Kidney (tissue), 14 donors: ENCODE results near the gene OSM. TPM values are rescaled to one million over a fixed set of nuclear protein-coding genes. Genes with fewer than 3 reads are reported as not detected.

Experiments
- DNase-seq, 5 donors: peaks; one replicate each; pipeline ENCODE4 v3.0.0-alpha.2; 2013 to 2020
- FAIRE-seq: peaks from 2 replicates; lab custom pipeline; 2012; peaks lifted over from hg19 to GRCh38; lab: Jason Lieb, UNC
- H3K27ac ChIP-seq, 2 donors: one replicate each; pipeline ENCODE4 v1.7.0; 2013; ENCODE audit warnings: low read depth in 2 of 2, low read length in 2 of 2, inconsistent platforms in 1 of 2
- H3K27me3 ChIP-seq: one replicate; pipeline ENCODE4 v1.7.1; 2013; ENCODE audit warnings: low read length, inconsistent platforms; ENCODE audit not compliant: control insufficient read depth, insufficient read depth
- H3K36me3 ChIP-seq, 3 donors: one replicate each; pipeline versions ENCODE4 v1.7.0 to v1.7.1; 2013; ENCODE audit warnings: low read length in 3 of 3, control low read depth in 1 of 3, inconsistent platforms in 1 of 3; ENCODE audit not compliant: insufficient read depth in 3 of 3, control insufficient read depth in 2 of 3
- H3K4me1 ChIP-seq, 3 donors: one replicate each; pipeline versions ENCODE4 v1.7.0 to v1.7.1; 2013; ENCODE audit warnings: low read length in 3 of 3, inconsistent platforms in 1 of 3, low read depth in 1 of 3; ENCODE audit not compliant: control insufficient read depth in 2 of 3, insufficient read depth in 2 of 3
- H3K4me3 ChIP-seq, 3 donors: one replicate each; pipeline versions ENCODE4 v1.7.0 to v1.8.1; 2013; ENCODE audit warnings: low read length in 3 of 3, control low read depth in 1 of 3, inconsistent platforms in 1 of 3
- H3K9ac ChIP-seq, 3 donors: one replicate each; pipeline versions ENCODE4 v1.7.0 to v1.7.1; 2013; ENCODE audit warnings: low read length in 3 of 3, control low read depth in 1 of 3, inconsistent platforms in 1 of 3
- H3K9me3 ChIP-seq, 3 donors: one replicate each; pipeline versions ENCODE4 v1.7.0 to v1.7.1; 2013; ENCODE audit warnings: low read length in 3 of 3, control low read depth in 1 of 3, inconsistent platforms in 1 of 3; ENCODE audit not compliant: control insufficient read depth in 2 of 3, insufficient read depth in 1 of 3
- CTCF ChIP-seq: IDR thresholded peaks from 3 replicates; pipeline ENCODE4 v1.5.1; 2012; ENCODE audit warnings: mild to moderate bottlenecking, moderate library complexity, borderline replicate concordance; ENCODE audit not compliant: insufficient read depth; ENCODE audit errors: extremely low read depth
- intact Hi-C: fragments of 100-400 bp; cut with DNase I; formaldehyde crosslinking; loops from one replicate; pipeline ENCODE4 v1.11.1; 2022
- polyA plus RNA-seq: library from polyadenylated mRNA; stranded (reverse); fragments of 350-450 nt; fragmentation: Illumina TruSeq; extraction: RNeasy Lipid Tissue Mini Kit (QIAGEN cat#74804); gene quantifications from one replicate; pipeline ENCODE4 v1.2.3, GENCODE V29; 2014; ENCODE audit warnings: low read depth, low replicate concordance; ENCODE audit not compliant: insufficient read depth
- total RNA-seq: library from RNA; stranded (reverse); fragmentation: NEBNext Ultra II Directional; extraction: Animal tissue kit (Norgen Biotek cat#: 25700); gene quantifications from one replicate; pipeline ENCODE4 v1.2.1, GENCODE V29; 2021
- donor health status: control.
- donor health status: control.
- donor health status: control.
- donor health status: control.
- donor health status: control.
- donor health status: DM: yes; HTN: yes; CAD: no.
- donor health status: Normal renal cell carcinoma (clear cell type).

The OSM gene
- total and polyA plus RNA-seq, 2 donors from 2014 or later, result 0.56 to 1.2 TPM

GRCh38 chr22:30254314-30254713 lies 12.3 kb downstream of the OSM start:
- no peak for TF ChIP-seq CTCF
- Histone ChIP-seq H3K27ac (no peak overlapping the region), H3K27me3 (no peaks in the 10 kb centered on the region), H3K9ac (no peak overlapping the region), H3K4me3 (no peak overlapping the region), H3K4me1 (peaks cover 6 to 16% (median 12%) of the 10 kb centered on the region in 3 donors), H3K36me3 (no peaks in the 10 kb centered on the region), H3K9me3 (no peaks in the 10 kb centered on the region)
- FAIRE-seq (no peak), DNase-seq (no peak)
- intact Hi-C loops, result no loop called here

- FAIRE-seq (no peak), DNase-seq (peak; percentile 81 to 95 (median 87))
- Histone ChIP-seq H3K9ac (peak overlapping the region in 1 of 3 donors; percentile 13), H3K4me3 (no peak overlapping the region), H3K4me1 (peaks cover 6 to 16% (median 12%) of the 10 kb centered on the region in 3 donors), H3K9me3 (no peaks in the 10 kb centered on the region), H3K27ac (peak overlapping the region in 1 of 2 donors; percentile 41), H3K27me3 (no peaks in the 10 kb centered on the region), H3K36me3 (no peaks in the 10 kb centered on the region)
- TF ChIP-seq CTCF, result no peak
- intact Hi-C loops, result no loop called here
Observed at GRCh38 chr22:30253205-30253852, 13.3 kb downstream of the OSM start.

GRCh38 chr22:30252411-30253204 lies 14.0 kb downstream of the OSM start:
- H3K4me1 ChIP-seq, result peaks cover 6 to 16% (median 12%) of the 10 kb centered on the region in 3 donors
- peak overlapping the region; percentile 23 to 51 for H3K27ac ChIP-seq
- no peaks in the 10 kb centered on the region for H3K36me3 ChIP-seq
- H3K9ac ChIP-seq, result peak overlapping the region in 1 of 3 donors; percentile 13
- H3K9me3 ChIP-seq, result no peaks in the 10 kb centered on the region
- TF ChIP-seq CTCF, result no peak
- no peak for FAIRE-seq
- no peak for DNase-seq
- H3K4me3 ChIP-seq, result peak overlapping the region in 1 of 3 donors; percentile 28
- intact Hi-C loops, result no loop called here
- no peaks in the 10 kb centered on the region for H3K27me3 ChIP-seq
